HG03066 (cell line): ENCODE data around the gene SEC24C.
"Not testable (repeated sequence)": the region's sequence is repeated elsewhere in the genome, so short reads cannot be mapped to it uniquely, and the experiment has no call there.

Experiments used
- ATAC-seq: cut with Tn5 transposase; IDR thresholded peaks from one replicate; pipeline ENCODE4 v1.9.1; 2021; ENCODE audit warnings: low read depth; ENCODE audit not compliant: unreplicated experiment

Gene SEC24C

GRCh38 chr10:73768881-73769280, 24.7 kb downstream of the SEC24C start:
- no peak for ATAC-seq

GRCh38 chr10:73769396-73769795, 25.2 kb downstream of the SEC24C start:
- no peak for ATAC-seq

DNA sequence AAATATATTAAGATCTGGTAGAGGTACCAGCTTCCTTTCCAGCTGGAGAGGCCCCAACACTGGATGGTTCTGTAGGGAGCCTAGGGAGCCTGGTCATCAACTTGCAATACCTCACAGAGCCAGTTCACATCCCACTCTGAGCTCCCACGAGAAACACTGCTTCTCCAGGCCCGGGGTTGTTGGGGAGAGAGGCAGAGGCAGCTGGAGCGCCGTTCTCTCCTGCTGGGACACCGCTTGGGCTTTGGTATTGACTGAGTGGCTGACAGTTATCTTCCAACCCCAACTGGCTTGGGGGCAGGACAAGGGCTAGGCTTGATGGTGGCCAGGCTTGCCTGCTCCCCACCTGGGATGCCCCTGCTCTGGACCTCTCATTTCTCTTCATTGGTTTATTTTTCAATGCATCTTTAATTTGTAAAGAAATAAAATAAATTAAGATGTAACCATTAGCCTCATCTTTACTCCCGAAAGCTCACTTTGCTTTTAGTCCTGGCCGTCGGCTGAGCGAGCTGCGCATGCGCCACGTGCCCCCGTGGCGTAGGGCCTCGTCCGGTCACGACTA, 27.6 kb downstream of the SEC24C start:
- peak; percentile 41 for ATAC-seq

DNA sequence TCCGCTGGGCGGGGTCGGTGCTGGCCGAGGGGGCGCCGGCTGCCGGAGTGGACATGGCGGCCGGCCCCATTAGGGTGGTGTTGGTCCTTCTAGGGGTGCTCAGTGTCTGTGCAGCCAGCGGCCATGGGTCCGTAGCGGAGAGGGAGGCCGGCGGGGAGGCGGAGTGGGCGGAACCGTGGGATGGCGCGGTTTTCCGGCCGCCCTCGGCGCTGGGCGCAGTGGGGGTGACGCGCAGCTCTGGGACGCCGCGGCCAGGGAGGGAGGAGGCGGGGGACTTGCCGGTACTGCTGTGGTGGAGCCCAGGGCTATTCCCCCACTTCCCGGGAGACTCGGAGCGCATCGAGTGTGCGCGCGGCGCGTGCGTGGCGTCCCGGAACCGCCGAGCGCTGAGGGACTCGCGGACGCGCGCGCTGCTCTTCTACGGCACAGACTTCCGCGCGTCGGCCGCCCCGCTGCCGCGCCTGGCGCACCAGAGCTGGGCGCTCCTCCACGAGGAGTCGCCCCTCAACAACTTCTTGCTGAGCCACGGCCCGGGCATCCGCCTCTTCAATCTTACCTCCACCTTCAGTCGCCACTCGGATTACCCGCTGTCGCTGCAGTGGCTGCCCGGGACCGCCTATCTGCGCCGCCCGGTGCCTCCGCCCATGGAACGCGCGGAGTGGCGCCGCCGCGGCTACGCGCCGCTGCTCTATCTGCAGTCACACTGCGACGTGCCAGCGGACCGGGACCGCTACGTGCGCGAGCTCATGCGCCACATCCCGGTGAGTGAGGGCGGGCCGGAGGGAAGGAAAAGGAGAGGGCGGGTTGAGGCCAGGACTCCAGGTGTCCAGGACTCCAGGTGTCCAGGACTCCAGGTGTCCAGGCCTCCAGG, 28.3 kb downstream of the SEC24C start:
- ATAC-seq: peak; percentile 53

- no peak for ATAC-seq
Measured at GRCh38 chr10:73773152-73773879, 29.1 kb downstream of the SEC24C start.

DNA sequence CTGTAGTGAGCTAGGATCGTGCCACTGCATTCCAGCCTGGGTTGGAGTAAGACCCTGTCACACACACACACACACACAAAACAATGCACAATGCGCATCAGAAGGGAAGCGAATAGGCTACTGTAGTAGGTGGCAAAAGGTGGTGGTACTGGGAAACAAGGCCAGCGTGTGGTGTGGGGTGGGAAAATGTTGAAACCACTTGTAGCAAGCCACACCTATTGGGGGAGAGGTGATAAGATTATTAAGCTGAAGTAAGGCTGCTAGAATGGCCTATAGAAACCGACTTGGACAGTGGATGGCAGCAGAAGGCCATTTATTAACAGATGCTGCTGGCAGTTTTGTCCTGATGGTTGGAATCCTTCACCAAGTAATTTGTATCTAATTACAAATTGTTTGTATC, 30.5 kb downstream of the SEC24C start:
- ATAC-seq: no peak

DNA sequence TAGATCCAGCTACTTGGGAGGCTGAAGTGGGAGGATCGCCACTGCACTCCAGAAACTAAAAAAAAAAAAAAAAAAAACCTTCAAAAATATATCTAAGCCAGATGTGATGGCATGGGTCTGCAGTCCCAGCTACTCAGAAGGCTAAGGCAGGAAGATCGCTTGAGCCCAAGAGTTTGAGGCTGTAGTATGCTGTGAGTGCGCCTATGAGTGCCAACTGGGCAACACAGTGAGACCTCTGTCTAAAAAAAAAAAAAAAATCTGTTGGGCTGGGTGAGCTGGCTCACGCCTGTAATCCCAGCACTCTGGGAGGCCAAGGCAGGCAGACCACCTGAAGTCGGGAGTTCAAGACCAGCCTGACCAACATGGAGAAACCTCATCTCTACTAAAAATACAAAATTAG, 34.8 kb downstream of the SEC24C start:
- no peak for ATAC-seq

- ATAC-seq: no peak
Measured at GRCh38 chr10:73779539-73780197, 35.5 kb downstream of the SEC24C start.

GRCh38 chr10:73780301-73780700, 36.1 kb downstream of the SEC24C start:
- ATAC-seq: no peak

- ATAC-seq: no peak
Measured at GRCh38 chr10:73780966-73781365, 36.8 kb downstream of the SEC24C start.

DNA sequence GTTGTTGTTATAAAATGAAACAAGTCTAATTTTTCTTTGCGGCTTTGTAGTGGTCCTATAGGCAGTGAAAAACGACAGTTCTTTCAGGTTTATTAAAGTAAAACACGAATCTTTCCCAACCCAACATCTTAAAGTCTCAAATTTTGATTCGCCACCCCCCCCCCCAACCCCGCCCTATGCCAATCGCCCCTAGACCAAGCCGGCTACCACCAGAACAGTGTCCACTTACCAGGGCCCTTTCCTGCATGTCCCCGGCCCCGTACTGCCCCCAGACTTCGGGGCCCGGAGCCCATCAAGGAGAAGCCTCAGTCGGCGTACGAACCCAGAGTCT, 37.3 kb downstream of the SEC24C start:
- ATAC-seq: no peak

GRCh38 chr10:73781879-73782748, 37.9 kb downstream of the SEC24C start, which contains the start of gene CHCHD1:
TSS of gene CHCHD1 (plus strand) at chr10:73782048. CDS start at chr10:73782076, 28 bp downstream.
- peak; percentile 43 for ATAC-seq

- no peak for ATAC-seq
Measured at GRCh38 chr10:73782749-73783085, 38.5 kb downstream of the SEC24C start.

GRCh38 chr10:73785211-73785720, 41.1 kb downstream of the SEC24C start, which contains the start of gene ZSWIM8:
TSS of gene ZSWIM8 (plus strand) at chr10:73785606. CDS start at chr10:73785879, 273 bp downstream.
- ATAC-seq: peak; percentile 70

- ATAC-seq: peak; percentile 16
Measured at GRCh38 chr10:73785721-73786511, 41.7 kb downstream of the SEC24C start.

- ATAC-seq: no peak
Measured at GRCh38 chr10:73786512-73786885, 42.3 kb downstream of the SEC24C start.

- ATAC-seq: not testable (repeated sequence)
Measured at GRCh38 chr10:73787031-73787800, 43.0 kb downstream of the SEC24C start.
